ENCODE measurements around the gene ADGRD1. TPM values are rescaled to one million over a fixed set of nuclear protein-coding genes. Genes with fewer than 3 reads are reported as not detected.

Gene ADGRD1
- total and polyA plus RNA-seq, 3 experiments from 2014 or later = 1.1 to 1.3 TPM; not detected in 1

GRCh38 chr12:131009595-131010395 lies 56.1 kb downstream of the ADGRD1 start:
- POLR2A ChIA-PET = no interaction called here
- H3K4me1 Mint-ChIP-seq = no peaks in the 10 kb centered on the region
- no peak overlapping the region for H3K27ac Mint-ChIP-seq
- H3K9me3 Mint-ChIP-seq = no peaks in the 10 kb centered on the region
- H3K27me3 Mint-ChIP-seq = peaks cover 4 to 6% of the 10 kb centered on the region in 2 donors
- CTCF ChIA-PET = no interaction called here
- Histone ChIP-seq H3K9me3 (ENCODE audit: low read length) (no peaks in the 10 kb centered on the region), H3K4me1 (ENCODE audit: insufficient read depth, low read length) (no peaks in the 10 kb centered on the region), H3K27ac (ENCODE audit: low read depth, low read length) (no peak overlapping the region), H3K36me3 (ENCODE audit: insufficient read depth, low read length) (no peaks in the 10 kb centered on the region), H3K27me3 (ENCODE audit: insufficient read depth, low read length, poor library complexity, severe bottlenecking) (no peaks in the 10 kb centered on the region), H3K4me3 (ENCODE audit: low read length) (no peak overlapping the region)
- H3K36me3 Mint-ChIP-seq = no peaks in the 10 kb centered on the region
- no peak overlapping the region for H3K4me3 Mint-ChIP-seq
- DNase-seq = no peak

- H3K4me1 Mint-ChIP-seq = no peaks in the 10 kb centered on the region
- H3K27me3 Mint-ChIP-seq = peaks cover 0 to 6% of the 10 kb centered on the region in 2 donors
- POLR2A ChIA-PET = no interaction called here
- H3K9me3 ChIP-seq (ENCODE audit: low read length) = no peaks in the 10 kb centered on the region
- H3K27ac ChIP-seq (ENCODE audit: low read depth, low read length) = no peak overlapping the region
- H3K27me3 ChIP-seq (ENCODE audit: insufficient read depth, low read length, poor library complexity, severe bottlenecking) = no peaks in the 10 kb centered on the region
- H3K4me3 Mint-ChIP-seq = no peak overlapping the region
- H3K27ac Mint-ChIP-seq = no peak overlapping the region
- H3K4me1 ChIP-seq (ENCODE audit: insufficient read depth, low read length) = no peaks in the 10 kb centered on the region
- CTCF ChIA-PET = no interaction called here
- no peaks in the 10 kb centered on the region for H3K36me3 Mint-ChIP-seq
- no peak for DNase-seq
- no peak overlapping the region for H3K4me3 ChIP-seq (ENCODE audit: low read length)
- no peaks in the 10 kb centered on the region for H3K9me3 Mint-ChIP-seq
- no peaks in the 10 kb centered on the region for H3K36me3 ChIP-seq (ENCODE audit: insufficient read depth, low read length)
These were observed 56.9 kb downstream of the ADGRD1 start for GRCh38 chr12:131010396-131011131.

GRCh38 chr12:131011165-131012079 lies 57.7 kb downstream of the ADGRD1 start:
- Mint-ChIP-seq H3K4me1 (no peaks in the 10 kb centered on the region), H3K9me3 (no peaks in the 10 kb centered on the region), H3K4me3 (no peak overlapping the region), H3K27me3 (peaks cover 0 to 3% of the 10 kb centered on the region in 2 donors), H3K27ac (no peak overlapping the region), H3K36me3 (no peaks in the 10 kb centered on the region)
- CTCF ChIA-PET = no interaction called here
- H3K27me3 ChIP-seq (ENCODE audit: insufficient read depth, low read length, poor library complexity, severe bottlenecking) = no peaks in the 10 kb centered on the region
- H3K4me1 ChIP-seq (ENCODE audit: insufficient read depth, low read length) = no peaks in the 10 kb centered on the region
- no peak overlapping the region for H3K27ac ChIP-seq (ENCODE audit: low read depth, low read length)
- no peak for DNase-seq
- H3K4me3 ChIP-seq (ENCODE audit: low read length) = no peak overlapping the region
- no peaks in the 10 kb centered on the region for H3K9me3 ChIP-seq (ENCODE audit: low read length)
- POLR2A ChIA-PET = no interaction called here
- H3K36me3 ChIP-seq (ENCODE audit: insufficient read depth, low read length) = no peaks in the 10 kb centered on the region

GRCh38 chr12:131012279-131013069 lies 58.8 kb downstream of the ADGRD1 start:
- Mint-ChIP-seq H3K9me3 (no peaks in the 10 kb centered on the region), H3K4me3 (no peak overlapping the region), H3K4me1 (no peaks in the 10 kb centered on the region), H3K27me3 (peaks cover 0 to 3% of the 10 kb centered on the region in 2 donors), H3K36me3 (no peaks in the 10 kb centered on the region), H3K27ac (no peak overlapping the region)
- no peaks in the 10 kb centered on the region for H3K9me3 ChIP-seq (ENCODE audit: low read length)
- H3K27ac ChIP-seq (ENCODE audit: low read depth, low read length) = no peak overlapping the region
- no peak for DNase-seq
- CTCF ChIA-PET = no interaction called here
- POLR2A ChIA-PET = no interaction called here
- H3K27me3 ChIP-seq (ENCODE audit: insufficient read depth, low read length, poor library complexity, severe bottlenecking) = no peaks in the 10 kb centered on the region
- H3K4me3 ChIP-seq (ENCODE audit: low read length) = no peak overlapping the region
- no peaks in the 10 kb centered on the region for H3K36me3 ChIP-seq (ENCODE audit: insufficient read depth, low read length)
- H3K4me1 ChIP-seq (ENCODE audit: insufficient read depth, low read length) = no peaks in the 10 kb centered on the region

GRCh38 chr12:131013118-131013517 lies 59.4 kb downstream of the ADGRD1 start:
- Histone ChIP-seq H3K4me1 (ENCODE audit: insufficient read depth, low read length) (no peaks in the 10 kb centered on the region), H3K36me3 (ENCODE audit: insufficient read depth, low read length) (no peaks in the 10 kb centered on the region), H3K27me3 (ENCODE audit: insufficient read depth, low read length, poor library complexity, severe bottlenecking) (no peaks in the 10 kb centered on the region), H3K9me3 (ENCODE audit: low read length) (no peaks in the 10 kb centered on the region), H3K4me3 (ENCODE audit: low read length) (no peak overlapping the region), H3K27ac (ENCODE audit: low read depth, low read length) (no peak overlapping the region)
- peaks cover 0 to 3% of the 10 kb centered on the region in 2 donors for H3K27me3 Mint-ChIP-seq
- no peaks in the 10 kb centered on the region for H3K36me3 Mint-ChIP-seq
- POLR2A ChIA-PET = no interaction called here
- H3K27ac Mint-ChIP-seq = no peak overlapping the region
- no peaks in the 10 kb centered on the region for H3K4me1 Mint-ChIP-seq
- H3K4me3 Mint-ChIP-seq = no peak overlapping the region
- H3K9me3 Mint-ChIP-seq = no peaks in the 10 kb centered on the region
- no peak for DNase-seq
- CTCF ChIA-PET = no interaction called here

GRCh38 chr12:131014343-131014742 lies 60.6 kb downstream of the ADGRD1 start:
- H3K27me3 ChIP-seq (ENCODE audit: insufficient read depth, low read length, poor library complexity, severe bottlenecking) = no peaks in the 10 kb centered on the region
- H3K27ac ChIP-seq (ENCODE audit: low read depth, low read length) = no peak overlapping the region
- H3K4me1 Mint-ChIP-seq = no peaks in the 10 kb centered on the region
- H3K4me1 ChIP-seq (ENCODE audit: insufficient read depth, low read length) = no peaks in the 10 kb centered on the region
- ChIA-PET CTCF (no interaction called here), POLR2A (no interaction called here)
- DNase-seq = no peak
- no peaks in the 10 kb centered on the region for H3K36me3 ChIP-seq (ENCODE audit: insufficient read depth, low read length)
- no peak overlapping the region for H3K4me3 Mint-ChIP-seq
- H3K9me3 ChIP-seq (ENCODE audit: low read length) = no peaks in the 10 kb centered on the region
- no peaks in the 10 kb centered on the region for H3K36me3 Mint-ChIP-seq
- H3K27me3 Mint-ChIP-seq = peaks cover 0 to 3% of the 10 kb centered on the region in 2 donors
- no peak overlapping the region for H3K27ac Mint-ChIP-seq
- H3K9me3 Mint-ChIP-seq = no peaks in the 10 kb centered on the region
- H3K4me3 ChIP-seq (ENCODE audit: low read length) = no peak overlapping the region

GRCh38 chr12:131015581-131016337 lies 62.1 kb downstream of the ADGRD1 start:
- H3K36me3 Mint-ChIP-seq = no peaks in the 10 kb centered on the region
- no peaks in the 10 kb centered on the region for H3K9me3 Mint-ChIP-seq
- Histone ChIP-seq H3K4me1 (ENCODE audit: insufficient read depth, low read length) (no peaks in the 10 kb centered on the region), H3K27me3 (ENCODE audit: insufficient read depth, low read length, poor library complexity, severe bottlenecking) (no peaks in the 10 kb centered on the region), H3K4me3 (ENCODE audit: low read length) (no peak overlapping the region), H3K36me3 (ENCODE audit: insufficient read depth, low read length) (no peaks in the 10 kb centered on the region), H3K27ac (ENCODE audit: low read depth, low read length) (no peak overlapping the region), H3K9me3 (ENCODE audit: low read length) (no peaks in the 10 kb centered on the region)
- peak overlapping the region in 1 of 7 donors; percentile 41 for H3K4me3 Mint-ChIP-seq
- H3K27ac Mint-ChIP-seq = no peak overlapping the region
- POLR2A ChIA-PET = no interaction called here
- CTCF ChIA-PET = no interaction called here
- H3K4me1 Mint-ChIP-seq = no peaks in the 10 kb centered on the region
- H3K27me3 Mint-ChIP-seq = peaks cover 0 to 3% of the 10 kb centered on the region in 2 donors
- no peak for DNase-seq

All from CD8-positive, alpha-beta memory T cell (primary cell).